ENCODE measurements around the gene RIOX2.

Gene RIOX2

DNA sequence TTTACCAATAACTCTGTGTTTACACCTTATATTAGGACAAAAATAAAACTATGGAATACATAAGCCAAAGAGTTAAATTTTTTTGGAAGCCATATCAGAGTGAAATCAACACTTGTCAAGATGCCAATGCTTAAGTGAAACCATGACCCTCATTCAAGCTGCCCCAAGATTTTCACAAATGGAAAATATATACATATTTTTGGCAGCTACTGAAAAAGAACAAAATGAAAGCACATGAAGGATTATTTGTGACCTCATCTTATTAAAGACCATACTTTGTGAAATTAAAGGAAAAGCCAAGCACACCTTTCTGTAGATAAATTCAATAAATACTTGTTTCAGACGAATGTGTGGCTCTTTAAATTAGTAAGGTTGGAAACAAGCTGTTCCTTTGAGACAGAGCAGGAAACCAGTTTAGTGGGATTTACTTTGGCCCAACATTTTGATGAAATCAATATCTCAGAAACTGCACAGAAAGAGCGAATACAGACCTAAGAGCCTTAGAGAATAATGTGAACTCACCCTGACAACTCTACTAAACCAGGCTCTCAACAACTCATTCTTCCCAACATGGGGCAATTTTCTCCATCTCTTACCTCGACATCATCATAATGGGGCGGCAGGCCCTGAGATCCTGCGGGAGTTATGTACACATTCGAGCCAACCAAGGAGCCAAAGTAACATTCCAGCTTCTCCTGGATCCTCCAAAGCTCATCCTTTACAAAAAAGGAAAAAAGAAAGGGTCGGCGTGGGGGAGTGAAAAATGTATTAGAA is 11.1 kb downstream of the RIOX2 start:
- H3K79me2 ChIP-seq (ENCODE audit: insufficient read depth, low read length), result 0 out of 2 replicates have a peak, but pooled peaks cover 17% of the 10 kb centered on the region
- H3K4me1 ChIP-seq (ENCODE audit: insufficient read depth, low read length, severe bottlenecking), result no peaks in the 10 kb centered on the region
- no peaks in the 10 kb centered on the region for H4K20me1 ChIP-seq (ENCODE audit: insufficient read depth, low read length)
- H3K4me2 ChIP-seq (ENCODE audit: low read length), result no peak overlapping the region
- no peak overlapping the region for H3K27ac ChIP-seq (ENCODE audit: low read depth, low read length, poor library complexity, severe bottlenecking)
- no peak overlapping the region for H2AFZ ChIP-seq (ENCODE audit: low read length)
- H3K36me3 ChIP-seq (ENCODE audit: insufficient read depth, low read length), result peaks cover 71% of the 10 kb centered on the region
- H3K9me2 ChIP-seq (ENCODE audit: low read depth, low read length), result no peaks in the 10 kb centered on the region
- H3K27me3 ChIP-seq (ENCODE audit: insufficient read depth, low read length), result no peaks in the 10 kb centered on the region
- TF ChIP-seq, protein P1, sequence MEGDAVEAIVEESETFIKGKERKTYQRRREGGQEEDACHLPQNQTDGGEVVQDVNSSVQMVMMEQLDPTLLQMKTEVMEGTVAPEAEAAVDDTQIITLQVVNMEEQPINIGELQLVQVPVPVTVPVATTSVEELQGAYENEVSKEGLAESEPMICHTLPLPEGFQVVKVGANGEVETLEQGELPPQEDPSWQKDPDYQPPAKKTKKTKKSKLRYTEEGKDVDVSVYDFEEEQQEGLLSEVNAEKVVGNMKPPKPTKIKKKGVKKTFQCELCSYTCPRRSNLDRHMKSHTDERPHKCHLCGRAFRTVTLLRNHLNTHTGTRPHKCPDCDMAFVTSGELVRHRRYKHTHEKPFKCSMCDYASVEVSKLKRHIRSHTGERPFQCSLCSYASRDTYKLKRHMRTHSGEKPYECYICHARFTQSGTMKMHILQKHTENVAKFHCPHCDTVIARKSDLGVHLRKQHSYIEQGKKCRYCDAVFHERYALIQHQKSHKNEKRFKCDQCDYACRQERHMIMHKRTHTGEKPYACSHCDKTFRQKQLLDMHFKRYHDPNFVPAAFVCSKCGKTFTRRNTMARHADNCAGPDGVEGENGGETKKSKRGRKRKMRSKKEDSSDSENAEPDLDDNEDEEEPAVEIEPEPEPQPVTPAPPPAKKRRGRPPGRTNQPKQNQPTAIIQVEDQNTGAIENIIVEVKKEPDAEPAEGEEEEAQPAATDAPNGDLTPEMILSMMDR (IDR thresholded peaks at IDR 0.05; ENCODE audit: low read length), result no peak
- TF ChIP-seq EZH2 (IDR thresholded peaks at IDR 0.05; ENCODE audit: borderline replicate concordance, low read length), result no peak
- no peak overlapping the region for H3K9ac ChIP-seq (ENCODE audit: low read length)
- no peaks in the 10 kb centered on the region for H3F3A ChIP-seq (ENCODE audit: insufficient read depth, low read length)
- H3K4me3 ChIP-seq (ENCODE audit: low read depth, low read length, poor library complexity, severe bottlenecking), result no peak overlapping the region
- H3K9me3 ChIP-seq (ENCODE audit: low read length), result no peaks in the 10 kb centered on the region

DNA sequence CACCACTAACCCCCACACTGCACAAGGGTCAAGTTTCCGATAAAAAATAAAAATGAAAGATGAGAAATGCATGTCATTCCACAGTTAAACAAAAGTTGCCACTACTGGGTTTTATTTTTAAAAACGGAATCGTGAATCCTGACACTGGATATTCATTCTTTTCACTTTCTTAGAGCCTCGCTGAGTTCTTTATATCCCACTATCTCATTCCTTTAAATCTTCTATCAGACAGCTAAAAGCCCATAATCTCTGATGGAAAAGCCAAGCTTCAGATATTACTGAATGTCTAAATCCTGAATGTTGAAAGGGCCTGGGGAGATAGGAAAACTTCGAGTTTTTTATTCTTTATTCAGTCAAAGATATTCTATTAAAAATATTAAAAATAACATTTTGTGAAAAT is 11.7 kb downstream of the RIOX2 start:
- TF ChIP-seq, protein P1 (IDR thresholded peaks at IDR 0.05; ENCODE audit: low read length), result no peak
- TF ChIP-seq EZH2 (IDR thresholded peaks at IDR 0.05; ENCODE audit: borderline replicate concordance, low read length), result no peak
- no peak overlapping the region for H3K27ac ChIP-seq (ENCODE audit: low read depth, low read length, poor library complexity, severe bottlenecking)
- no peaks in the 10 kb centered on the region for H3K4me1 ChIP-seq (ENCODE audit: insufficient read depth, low read length, severe bottlenecking)
- H2AFZ ChIP-seq (ENCODE audit: low read length), result no peak overlapping the region
- H3K27me3 ChIP-seq (ENCODE audit: insufficient read depth, low read length), result no peaks in the 10 kb centered on the region
- H3K36me3 ChIP-seq (ENCODE audit: insufficient read depth, low read length), result peaks cover 64% of the 10 kb centered on the region
- no peaks in the 10 kb centered on the region for H3F3A ChIP-seq (ENCODE audit: insufficient read depth, low read length)
- H3K9me2 ChIP-seq (ENCODE audit: low read depth, low read length), result no peaks in the 10 kb centered on the region
- no peaks in the 10 kb centered on the region for H4K20me1 ChIP-seq (ENCODE audit: insufficient read depth, low read length)
- no peaks in the 10 kb centered on the region for H3K9me3 ChIP-seq (ENCODE audit: low read length)
- H3K4me2 ChIP-seq (ENCODE audit: low read length), result no peak overlapping the region
- H3K4me3 ChIP-seq (ENCODE audit: low read depth, low read length, poor library complexity, severe bottlenecking), result no peak overlapping the region
- no peak overlapping the region for H3K9ac ChIP-seq (ENCODE audit: low read length)
- H3K79me2 ChIP-seq (ENCODE audit: insufficient read depth, low read length), result 0 out of 2 replicates have a peak, but pooled peaks cover 17% of the 10 kb centered on the region

DNA sequence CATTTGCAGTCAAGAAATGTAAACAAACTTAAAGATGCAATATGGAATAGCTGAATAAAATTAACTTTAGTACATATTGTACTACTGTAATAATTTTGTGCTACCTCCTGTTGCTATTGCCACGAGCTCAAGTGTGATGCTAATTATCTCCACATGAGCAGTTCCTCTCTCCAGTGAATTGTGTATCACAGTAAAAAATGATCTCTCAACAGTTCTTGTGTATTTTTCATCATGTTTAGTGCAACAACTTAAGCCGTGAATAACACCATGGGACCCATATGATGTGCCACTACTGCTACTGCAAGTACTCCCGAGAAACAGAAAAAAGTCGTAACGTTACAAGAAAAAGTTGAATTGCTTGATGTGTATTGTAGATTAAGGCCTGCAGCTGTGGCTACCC is 12.4 kb downstream of the RIOX2 start:
- Histone ChIP-seq H3K79me2 (ENCODE audit: insufficient read depth, low read length) (0 out of 2 replicates have a peak, but pooled peaks cover 17% of the 10 kb centered on the region), H4K20me1 (ENCODE audit: insufficient read depth, low read length) (no peaks in the 10 kb centered on the region), H3K4me2 (ENCODE audit: low read length) (no peak overlapping the region), H2AFZ (ENCODE audit: low read length) (no peak overlapping the region), H3K9me3 (ENCODE audit: low read length) (no peaks in the 10 kb centered on the region), H3K4me3 (ENCODE audit: low read depth, low read length, poor library complexity, severe bottlenecking) (no peak overlapping the region), H3F3A (ENCODE audit: insufficient read depth, low read length) (no peaks in the 10 kb centered on the region), H3K9me2 (ENCODE audit: low read depth, low read length) (no peaks in the 10 kb centered on the region), H3K36me3 (ENCODE audit: insufficient read depth, low read length) (peaks cover 64% of the 10 kb centered on the region), H3K4me1 (ENCODE audit: insufficient read depth, low read length, severe bottlenecking) (no peaks in the 10 kb centered on the region), H3K9ac (ENCODE audit: low read length) (no peak overlapping the region), H3K27ac (ENCODE audit: low read depth, low read length, poor library complexity, severe bottlenecking) (no peak overlapping the region), H3K27me3 (ENCODE audit: insufficient read depth, low read length) (no peaks in the 10 kb centered on the region)
- TF ChIP-seq, protein P1 (IDR thresholded peaks at IDR 0.05; ENCODE audit: low read length), result no peak
- no peak for TF ChIP-seq EZH2 (IDR thresholded peaks at IDR 0.05; ENCODE audit: borderline replicate concordance, low read length)

Data from OCI-LY1 (cell line).